H1 (cell line): ENCODE data around the gene DBNDD1. TPM values are rescaled to one million over a fixed set of nuclear protein-coding genes. Genes with fewer than 3 reads are reported as not detected.

Source experiments
- CTCF ChIA-PET: fragments of 300-600 bp; sonication (Branson Sonifier 250); formaldehyde crosslinking; loops from one replicate; lab custom pipeline; 2021; ENCODE audit not compliant: partially characterized antibody; lab: Charles Lee
- POLR2A ChIA-PET: fragments of 300-600 bp; sonication (Branson Sonifier 250); formaldehyde crosslinking; loops from one replicate; lab custom pipeline; 2021; ENCODE audit warnings: inconsistent platforms; ENCODE audit not compliant: partially characterized antibody; lab: Charles Lee
- DNase-seq, 2 experiments: peaks; one replicate each; pipeline versions ENCODE4 v3.0.0 to v3.0.0-alpha.2; 2010 to 2022; ENCODE audit warnings: low spot score in 2 of 2, low read depth in 1 of 2, mixed read lengths in 1 of 2
- FAIRE-seq: peaks from 2 replicates; lab custom pipeline; 2011; peaks lifted over from hg19 to GRCh38; lab: Jason Lieb, UNC
- H2AFZ ChIP-seq: 2 replicates; pipeline ENCODE4 v1.8.1; 2012; ENCODE audit warnings: low read length, inconsistent platforms
- H2AK5ac ChIP-seq: 2 replicates; pipeline ENCODE4 v1.6.1; 2013; ENCODE audit warnings: low read depth, low read length
- H2BK120ac ChIP-seq: replicated peaks from 2 replicates; pipeline ENCODE3; 2013; ENCODE audit warnings: low read depth, low read length, inconsistent platforms
- H2BK12ac ChIP-seq: 2 replicates; pipeline ENCODE4 v1.6.1; 2013; ENCODE audit warnings: low read depth, low read length
- H2BK15ac ChIP-seq: 2 replicates; pipeline ENCODE4 v1.6.1; 2013; ENCODE audit warnings: low read length
- H2BK20ac ChIP-seq: 2 replicates; pipeline ENCODE4 v1.6.1; 2013; ENCODE audit warnings: low read length
- H2BK5ac ChIP-seq: 2 replicates; pipeline ENCODE4 v1.6.1; 2013; ENCODE audit warnings: low read depth, low read length
- H3K14ac ChIP-seq: 2 replicates; pipeline ENCODE4 v1.6.1; 2013; ENCODE audit warnings: inconsistent platforms; ENCODE audit not compliant: insufficient read length
- H3K18ac ChIP-seq: 2 replicates; pipeline ENCODE4 v1.6.1; 2013; ENCODE audit warnings: low read length; ENCODE audit errors: extremely low read depth
- H3K23ac ChIP-seq: 2 replicates; pipeline ENCODE4 v1.6.1; 2013; ENCODE audit warnings: inconsistent platforms; ENCODE audit not compliant: insufficient read length
- H3K23me2 ChIP-seq: 2 replicates; pipeline ENCODE4 v1.6.1; 2013; ENCODE audit warnings: low read depth, low read length
- H3K27ac ChIP-seq: 2 replicates; pipeline ENCODE4 v1.6.1; 2011; ENCODE audit warnings: low read depth, low read length, inconsistent platforms
- H3K27me3 ChIP-seq, 4 experiments: replicated peaks in 1 of 4; 1 replicate in 1 of 4; 2 replicates in 3 of 4; pipeline versions ENCODE4 v1.6.1 to v1.8.1; 2011 to 2013; ENCODE audit warnings: low read length in 3 of 4, mild to moderate bottlenecking in 3 of 4, inconsistent platforms in 2 of 4, mixed read lengths in 2 of 4, moderate library complexity in 1 of 4; ENCODE audit not compliant: control insufficient read depth in 3 of 4, insufficient read depth in 3 of 4; ENCODE audit errors: extremely low read depth in 1 of 4
- H3K36me3 ChIP-seq, 4 experiments: 2 replicates each; pipeline versions ENCODE4 v1.6.1 to v1.8.1; 2011 to 2013; ENCODE audit warnings: mild to moderate bottlenecking in 4 of 4, low read length in 3 of 4, moderate library complexity in 2 of 4, control low read depth in 1 of 4, inconsistent platforms in 1 of 4; ENCODE audit not compliant: insufficient read depth in 4 of 4, control insufficient read depth in 2 of 4
- H3K4ac ChIP-seq: replicated peaks from 2 replicates; pipeline ENCODE3; 2013; ENCODE audit warnings: low read length, low read depth, mixed read lengths, inconsistent platforms; ENCODE audit not compliant: insufficient read length
- H3K4me1 ChIP-seq, 4 experiments: replicated peaks in 1 of 4; 1 replicate in 1 of 4; 2 replicates in 3 of 4; pipeline versions ENCODE4 v1.6.1 to v1.8.1; 2011 to 2013; ENCODE audit warnings: low read length in 3 of 4, inconsistent platforms in 2 of 4, mixed read lengths in 1 of 4; ENCODE audit not compliant: insufficient read depth in 4 of 4, control insufficient read depth in 3 of 4
- H3K4me2 ChIP-seq, 2 experiments: 2 replicates each; pipeline versions ENCODE4 v1.6.1 to v1.8.1; 2011 to 2013; ENCODE audit warnings: low read depth in 2 of 2, low read length in 2 of 2, control low read depth in 1 of 2, inconsistent platforms in 1 of 2, mild to moderate bottlenecking in 1 of 2; ENCODE audit not compliant: insufficient read depth in 1 of 2
- H3K4me3 ChIP-seq, 4 experiments: fragments of 200-600, 300-600 bp in 1 of 4; sonication (generic), shearing (Covaris generic), sonication (Bioruptor Twin) in 1 of 4; 2 replicates each; pipeline versions ENCODE4 v1.5.1 to v1.8.1; 2011 to 2016; ENCODE audit warnings: low read length in 4 of 4, low read depth in 3 of 4, control low read depth in 2 of 4, inconsistent platforms in 2 of 4, mild to moderate bottlenecking in 2 of 4, mixed read lengths in 1 of 4, moderate library complexity in 1 of 4; ENCODE audit not compliant: insufficient read depth in 2 of 4; ENCODE audit errors: extremely low read depth in 1 of 4
- H3K56ac ChIP-seq: replicated peaks from 2 replicates; pipeline ENCODE3; 2013; ENCODE audit warnings: low read depth, mild to moderate bottlenecking, mixed read lengths, low read length, inconsistent platforms; ENCODE audit not compliant: insufficient read length
- H3K79me1 ChIP-seq: 2 replicates; pipeline ENCODE4 v1.6.1; 2013; ENCODE audit warnings: low read depth, low read length, control low read depth
- H3K79me2 ChIP-seq, 2 experiments: 2 replicates each; pipeline versions ENCODE4 v1.6.1 to v1.8.1; 2012 to 2013; ENCODE audit warnings: low read length in 2 of 2, mild to moderate bottlenecking in 2 of 2, inconsistent platforms in 1 of 2; ENCODE audit not compliant: insufficient read depth in 2 of 2, control insufficient read depth in 1 of 2
- H3K9ac ChIP-seq, 4 experiments: replicated peaks in 1 of 4; 1 replicate in 1 of 4; 2 replicates in 3 of 4; pipeline versions ENCODE4 v1.6.1 to v1.8.1; 2011 to 2013; ENCODE audit warnings: low read depth in 3 of 4, low read length in 3 of 4, control low read depth in 2 of 4, mild to moderate bottlenecking in 2 of 4, moderate library complexity in 2 of 4, inconsistent platforms in 1 of 4; ENCODE audit errors: extremely low read depth in 1 of 4
- H3K9me3 ChIP-seq, 2 experiments: 2 replicates each; pipeline versions ENCODE4 v1.6.1 to v1.8.1; 2012 to 2013; ENCODE audit warnings: mild to moderate bottlenecking in 2 of 2, moderate library complexity in 2 of 2, control low read depth in 1 of 2, inconsistent platforms in 1 of 2, low read depth in 1 of 2, low read length in 1 of 2, mixed read lengths in 1 of 2; ENCODE audit not compliant: insufficient read depth in 2 of 2
- H4K20me1 ChIP-seq, 2 experiments: replicated peaks in 1 of 2; 2 replicates each; pipeline versions ENCODE3 to v1.8.1; 2011 to 2013; ENCODE audit warnings: inconsistent platforms in 2 of 2, low read length in 2 of 2, mild to moderate bottlenecking in 1 of 2; ENCODE audit not compliant: insufficient read depth in 2 of 2, control insufficient read depth in 1 of 2
- H4K5ac ChIP-seq: 2 replicates; pipeline ENCODE4 v1.6.1; 2013; ENCODE audit warnings: low read length, low read depth, mixed read lengths, inconsistent platforms; ENCODE audit not compliant: insufficient read length
- H4K8ac ChIP-seq: 2 replicates; pipeline ENCODE4 v1.8.0; 2013; ENCODE audit warnings: mild to moderate bottlenecking, moderate library complexity, low read length, inconsistent platforms; ENCODE audit not compliant: insufficient read depth; ENCODE audit errors: extremely low read depth
- H4K91ac ChIP-seq: replicated peaks from 2 replicates; pipeline ENCODE3; 2013; ENCODE audit warnings: low read length, mixed read lengths, inconsistent platforms; ENCODE audit not compliant: insufficient read length
- CHD2 ChIP-seq: IDR thresholded peaks from 2 replicates; pipeline ENCODE4 v1.6.1; 2012; ENCODE audit warnings: low read length, improper control_type of control experiment
- HDAC2 ChIP-seq, 2 experiments: fragments of 300-600 bp in 1 of 2; sonication (generic) in 1 of 2; IDR thresholded peaks; 2 replicates each; pipeline ENCODE4 v1.6.1; 2011 to 2012; ENCODE audit warnings: low read depth in 2 of 2, low read length in 2 of 2, mild to moderate bottlenecking in 2 of 2, moderate library complexity in 2 of 2, borderline replicate concordance in 1 of 2, inconsistent platforms in 1 of 2
- POLR2A ChIP-seq, 2 experiments: IDR thresholded peaks; 1 replicate in 1 of 2; 2 replicates in 1 of 2; pipeline ENCODE4 v1.6.1; 2011; ENCODE audit warnings: low read depth in 2 of 2, low read length in 2 of 2, mild to moderate bottlenecking in 2 of 2; ENCODE audit errors: control extremely low read depth in 1 of 2
- SP2 ChIP-seq: IDR thresholded peaks from 2 replicates; pipeline ENCODE4 v1.6.1; 2012; ENCODE audit warnings: mild to moderate bottlenecking, low read length, inconsistent platforms
- whole genome bisulfite sequencing, 2 experiments: shearing (Covaris generic) in 1 of 2; methylation state at CpG; one replicate each; pipeline versions ENCODE4 v1.1.6 to v1.1.7; 2013 to 2015; ENCODE audit warnings: low lambda C conversion rate in 2 of 2, mixed read lengths in 2 of 2, inconsistent platforms in 1 of 2, low coverage in 1 of 2, missing lambda C conversion rate in 1 of 2; ENCODE audit not compliant: insufficient replicate concordance in 2 of 2, insufficient coverage in 1 of 2, insufficient read length in 1 of 2; ENCODE audit errors: extremely low coverage in 1 of 2, missing lambda C conversion rate in 1 of 2; 5-methylcytosine and 5-hydroxymethylcytosine counted together
- polyA plus RNA-seq, 7 experiments: library from polyadenylated mRNA; depleted of rRNA in 3 of 7; stranded (reverse) in 5 of 7; unstranded in 2 of 7; fragments of >200 nt in 5 of 7; fragments of 200-250 nt in 2 of 7; gene quantifications; 1 replicate in 5 of 7; 2 replicates in 1 of 7; 4 replicates in 1 of 7; pipeline versions ENCODE4 v1.2.1 to v1.2.3, GENCODE V29; 2011 to 2013; ENCODE audit warnings: missing spikeins in 2 of 7, mixed read lengths in 2 of 7
- total RNA-seq: library from RNA; stranded (reverse); fragmentation: NEBNext Ultra II Directional; extraction: Animal tissue kit (Norgen Biotek cat#: 25700); gene quantifications from 2 replicates; pipeline ENCODE4 v1.2.1, GENCODE V29; 2021

Gene DBNDD1
- total and polyA plus RNA-seq, 2 of the 8 experiments (the other 6 are each of a cell fraction or from before 2014, with no cell fraction given): 69.9 to 92.6 TPM

GRCh38 chr16:90018297-90018651 lies 982 bp downstream of the DBNDD1 start:
- Histone ChIP-seq H3K27ac (no peak overlapping the region), H2AFZ (no peak overlapping the region), H2BK120ac (no peak overlapping the region), H3K56ac (no peak overlapping the region), H3K27me3 (no peaks in the 10 kb centered on the region; a peak in 2 of 7 replicates), H2BK15ac (no peak overlapping the region), H3K4me3 (peak overlapping the region; percentile 74 to 85 (median 78)), H3K36me3 (peaks cover 0 to 6% (median 3%) of the 10 kb centered on the region in 4 experiments; a peak in 3 of 8 replicates), H3K79me1 (peaks cover 8% of the 10 kb centered on the region), H3K18ac (peak overlapping the region; percentile 60), H2BK5ac (no peak overlapping the region), H3K9me3 (no peaks in the 10 kb centered on the region), H3K9ac (peak overlapping the region in 3 of 4 experiments; percentile 43 to 78 (median 58); a peak in 6 of 7 replicates), H4K91ac (no peak overlapping the region), H4K20me1 (peaks cover 8 to 21% of the 10 kb centered on the region in 2 experiments), H3K14ac (no peak overlapping the region), H3K4me2 (peak overlapping the region; percentile 76 to 90), H4K5ac (peak overlapping the region; percentile 40), H4K8ac (peak overlapping the region; percentile 22; the same call in 1 of the 2 replicates), H3K23ac (no peak overlapping the region), H2BK20ac (no peak overlapping the region), H3K4me1 (peaks cover 8 to 12% (median 8%) of the 10 kb centered on the region in 4 experiments; a peak in 6 of 7 replicates), H2BK12ac (no peak overlapping the region), H3K23me2 (peaks cover 9% of the 10 kb centered on the region; the same call in 1 of the 2 replicates), H3K4ac (no peak overlapping the region), H2AK5ac (no peak overlapping the region), H3K79me2 (peaks cover 0 to 12% of the 10 kb centered on the region in 2 experiments; a peak in 2 of 4 replicates)
- no peak for DNase-seq
- FAIRE-seq: no peak
- ChIA-PET CTCF (interaction anchor here (0.6 to 1.5 kb wide), 8 partner anchors 11 to 312 kb away, joined by 3 to 9 read pairs (median 4); no protein-coding TSS in a partner anchor), POLR2A (interaction anchor here (0.7 to 12.1 kb wide), 18 partner anchors 9 to 159 kb away, joined by 3 to 81 read pairs (median 5); partner anchors contain the start of genes TCF25 and TUBB3)
- TF ChIP-seq SP2: no peak
- no peak for TF ChIP-seq HDAC2 (IDR thresholded peaks at IDR 0.05; ENCODE audit: borderline replicate concordance in 1 of 2, low read depth in 2 of 2, low read length in 2 of 2)
- TF ChIP-seq CHD2: no peak
- peak in 1 of 2 experiments; percentile 50; a peak in 1 of 3 replicates for TF ChIP-seq POLR2A (IDR thresholded peaks at IDR 0.05; ENCODE audit: control extremely low read depth in 1 of 2, low read depth in 2 of 2, low read length in 2 of 2)
- WGBS, 2 experiments: 29% methylated on average over 7 of the region's 7 CpGs; no CpG with 5 or more reads in 1 of the 2 experiments
